ENCODE results near the gene PPP2R5C.
"Not testable (repeated sequence)": the region's sequence is repeated elsewhere in the genome, so short reads cannot be mapped to it uniquely, and the experiment has no call there.

Gene PPP2R5C

DNA sequence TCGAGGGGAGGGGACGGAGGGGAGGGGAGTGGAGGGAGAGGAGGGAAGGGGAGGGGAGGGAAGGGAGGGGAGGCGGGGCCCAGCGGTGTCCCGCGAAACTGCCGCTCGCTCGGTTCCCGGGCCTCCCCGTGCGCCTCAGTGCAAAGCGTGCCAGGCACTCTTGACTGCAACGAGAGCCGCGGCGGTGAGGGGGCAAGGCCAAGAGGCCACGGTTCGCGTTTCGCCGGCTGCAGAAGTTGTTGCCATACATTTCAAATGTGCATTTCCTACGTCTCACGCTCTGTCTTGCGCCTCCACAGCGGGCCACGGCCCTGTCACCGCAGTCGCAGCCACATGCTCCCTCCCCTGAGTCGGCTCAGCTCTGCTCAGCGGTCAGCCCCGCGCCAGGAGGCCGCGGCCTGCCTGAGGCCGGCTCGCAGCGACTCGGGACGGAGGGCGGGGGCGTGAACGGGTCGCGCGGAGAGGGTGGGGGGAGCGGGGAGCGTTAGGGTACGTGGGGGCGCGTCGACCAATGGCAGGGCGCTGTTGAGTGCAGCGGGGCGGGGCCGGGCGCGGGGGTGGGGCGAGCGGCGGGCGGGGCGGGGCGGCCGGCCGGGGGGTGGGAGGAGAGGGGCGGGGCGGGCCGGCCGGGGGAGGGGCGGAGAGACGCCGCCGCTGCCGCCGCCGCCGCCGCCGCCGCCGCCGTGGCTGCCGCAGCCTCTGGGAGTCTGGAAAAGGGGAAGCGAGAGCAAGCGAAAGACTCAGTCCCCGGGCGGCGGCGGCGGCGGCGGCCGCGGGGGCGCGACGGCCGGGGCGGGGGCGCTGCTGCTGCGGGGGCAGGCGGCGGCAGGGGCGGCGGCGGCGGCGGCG, at the start of gene PPP2R5C:
Gene PPP2R5C (plus strand): TSS at position 678 of the 849 bp plus-strand sequence. CDS start 185 bp downstream, outside the sequence.
- DNase-seq (ENCODE audit: low read depth): peak; percentile 70

DNA sequence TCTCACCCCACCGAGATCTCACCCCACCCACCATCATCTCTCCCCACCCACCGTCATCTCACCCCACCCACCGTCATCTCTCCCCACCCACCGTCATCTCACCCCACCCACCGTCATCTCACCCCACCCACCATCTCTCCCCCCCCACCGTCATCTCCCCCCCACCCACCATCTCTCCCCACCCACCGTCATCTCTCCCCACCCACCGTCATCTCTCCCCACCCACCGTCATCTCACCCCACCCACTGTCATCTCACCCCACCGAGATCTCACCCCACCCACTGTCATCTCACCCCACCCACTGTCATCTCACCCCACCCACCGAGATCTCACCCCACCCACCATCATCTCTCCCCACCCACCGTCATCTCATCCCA, 49.7 kb upstream of the PPP2R5C start:
- not testable (repeated sequence) for DNase-seq (ENCODE audit: low read depth)

DNA sequence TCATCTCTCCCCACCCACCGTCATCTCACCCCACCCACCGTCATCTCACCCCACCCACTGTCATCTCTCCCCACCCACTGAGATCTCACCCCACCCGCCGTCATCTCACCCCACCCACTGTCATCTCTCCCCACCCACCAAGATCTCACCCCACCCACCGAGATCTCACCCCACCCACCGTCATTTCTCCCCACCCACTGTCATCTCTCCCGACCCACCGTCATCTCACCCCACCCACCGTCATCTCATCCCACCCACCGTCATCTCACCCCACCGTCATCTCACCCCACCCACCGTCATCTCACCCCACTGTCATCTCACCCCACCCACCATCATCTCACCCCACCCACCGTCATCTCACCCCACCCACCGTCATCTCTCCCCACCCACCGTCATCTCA, 49.2 kb upstream of the PPP2R5C start:
- not testable (repeated sequence) for DNase-seq (ENCODE audit: low read depth)

DNA sequence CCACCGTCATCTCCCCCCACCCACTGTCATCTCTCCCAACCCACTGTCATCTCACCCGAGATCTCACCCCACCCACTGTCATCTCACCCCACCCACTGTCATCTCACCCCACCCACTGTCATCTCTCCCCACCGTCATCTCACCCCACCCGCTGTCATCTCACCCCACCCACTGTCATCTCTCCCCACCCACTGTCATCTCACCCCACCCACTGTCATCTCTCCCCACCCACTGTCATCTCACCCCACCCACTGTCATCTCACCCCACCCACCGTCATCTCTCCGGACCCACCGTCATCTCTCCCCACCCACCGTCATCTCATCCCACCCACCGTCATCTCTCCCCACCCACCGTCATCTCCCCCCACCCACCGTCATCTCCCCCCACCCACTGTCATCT, 48.4 kb upstream of the PPP2R5C start:
- not testable (repeated sequence) for DNase-seq (ENCODE audit: low read depth)

DNA sequence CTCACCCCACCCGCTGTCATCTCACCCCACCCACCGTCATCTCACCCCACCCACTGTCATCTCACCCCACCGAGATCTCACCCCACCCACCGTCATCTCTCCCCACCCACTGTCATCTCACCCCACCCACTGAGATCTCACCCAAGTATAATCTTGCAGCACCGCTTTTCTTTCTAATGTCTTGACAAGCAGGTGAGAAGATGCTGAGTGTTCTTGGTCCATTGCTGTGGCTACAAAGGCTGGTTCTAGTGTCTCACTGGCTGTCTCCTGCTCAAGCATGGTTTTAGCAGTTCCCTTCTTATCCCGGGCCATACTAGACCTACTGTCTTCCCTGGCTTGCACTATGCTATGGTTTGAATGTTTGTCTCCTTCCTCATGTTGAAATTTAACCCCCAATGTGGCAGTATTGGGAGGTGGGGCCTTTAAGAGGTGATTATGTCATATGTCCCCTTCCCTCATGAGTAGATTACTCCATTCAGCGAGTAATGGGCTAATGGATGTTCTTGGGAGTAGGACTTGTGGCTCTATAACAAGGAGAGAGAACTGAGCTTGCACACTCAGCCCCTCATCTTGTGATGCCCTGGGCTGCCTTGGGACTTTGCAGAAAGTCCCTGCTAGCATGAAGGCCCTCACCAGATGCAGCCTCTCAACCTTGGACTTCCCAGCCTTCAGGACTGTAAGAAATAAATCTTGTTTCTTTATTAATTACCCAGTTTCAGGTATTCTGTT, 47.7 kb upstream of the PPP2R5C start:
- no peak for DNase-seq (ENCODE audit: low read depth)

DNA sequence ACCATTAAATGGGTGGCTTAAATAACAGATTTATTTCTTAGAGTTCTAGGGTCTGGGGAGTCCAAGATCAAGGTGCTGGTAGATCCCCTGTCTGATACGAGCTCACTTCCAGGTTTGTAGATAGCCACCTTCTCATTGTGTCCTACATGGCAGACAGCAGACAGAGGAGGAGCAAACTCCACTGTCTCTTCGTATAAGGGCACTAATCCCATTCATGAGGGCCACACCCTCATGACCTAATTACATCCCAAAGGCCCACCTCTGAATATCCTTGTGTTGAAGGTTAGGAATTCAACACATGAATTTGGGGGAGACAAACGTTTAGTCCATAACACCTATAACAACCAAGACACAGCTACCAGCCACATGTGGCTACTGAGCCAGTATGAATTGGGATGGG, 47.1 kb upstream of the PPP2R5C start:
- no peak for DNase-seq (ENCODE audit: low read depth)

DNA sequence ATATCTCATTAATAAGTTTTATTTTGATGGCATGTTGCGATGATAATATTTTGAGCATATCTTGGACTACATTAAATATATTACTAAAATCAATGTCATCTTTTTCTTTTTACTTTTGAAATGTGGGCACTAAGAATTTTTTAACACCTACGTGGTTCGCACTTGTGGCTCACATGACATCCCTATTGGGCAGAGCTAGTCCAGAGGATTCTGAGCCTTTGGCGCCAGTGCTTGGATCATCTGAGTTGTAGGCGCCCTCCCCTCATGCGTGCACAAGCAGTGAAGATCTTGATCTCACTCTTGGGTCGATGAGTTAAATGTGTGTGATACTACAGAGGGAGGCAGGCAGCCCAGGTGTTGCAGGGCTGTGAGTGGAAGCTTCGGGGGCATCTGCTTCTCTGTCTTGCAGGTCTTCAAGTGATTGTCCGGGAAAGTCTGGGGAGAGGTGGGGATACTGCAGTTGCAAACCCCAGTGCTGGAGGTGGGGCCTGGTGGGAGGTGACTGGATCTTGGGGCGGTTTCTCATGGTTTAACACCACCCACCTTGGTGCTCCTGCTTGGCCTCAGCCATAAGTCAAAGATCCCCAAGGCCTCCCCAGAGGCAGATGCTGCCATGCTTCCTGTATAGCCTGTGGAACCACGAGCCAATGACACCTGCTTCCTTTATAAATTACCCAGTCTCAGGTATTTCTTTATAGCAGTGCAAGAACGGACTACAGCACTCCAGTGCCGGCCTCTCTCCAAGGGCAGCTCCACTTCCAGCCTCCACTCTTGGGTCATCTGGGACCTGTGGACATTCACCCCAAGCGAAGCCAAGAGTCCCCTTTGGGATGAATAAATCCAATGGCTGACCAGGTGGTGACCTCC, 46.1 kb upstream of the PPP2R5C start:
- no peak for DNase-seq (ENCODE audit: low read depth)

DNA sequence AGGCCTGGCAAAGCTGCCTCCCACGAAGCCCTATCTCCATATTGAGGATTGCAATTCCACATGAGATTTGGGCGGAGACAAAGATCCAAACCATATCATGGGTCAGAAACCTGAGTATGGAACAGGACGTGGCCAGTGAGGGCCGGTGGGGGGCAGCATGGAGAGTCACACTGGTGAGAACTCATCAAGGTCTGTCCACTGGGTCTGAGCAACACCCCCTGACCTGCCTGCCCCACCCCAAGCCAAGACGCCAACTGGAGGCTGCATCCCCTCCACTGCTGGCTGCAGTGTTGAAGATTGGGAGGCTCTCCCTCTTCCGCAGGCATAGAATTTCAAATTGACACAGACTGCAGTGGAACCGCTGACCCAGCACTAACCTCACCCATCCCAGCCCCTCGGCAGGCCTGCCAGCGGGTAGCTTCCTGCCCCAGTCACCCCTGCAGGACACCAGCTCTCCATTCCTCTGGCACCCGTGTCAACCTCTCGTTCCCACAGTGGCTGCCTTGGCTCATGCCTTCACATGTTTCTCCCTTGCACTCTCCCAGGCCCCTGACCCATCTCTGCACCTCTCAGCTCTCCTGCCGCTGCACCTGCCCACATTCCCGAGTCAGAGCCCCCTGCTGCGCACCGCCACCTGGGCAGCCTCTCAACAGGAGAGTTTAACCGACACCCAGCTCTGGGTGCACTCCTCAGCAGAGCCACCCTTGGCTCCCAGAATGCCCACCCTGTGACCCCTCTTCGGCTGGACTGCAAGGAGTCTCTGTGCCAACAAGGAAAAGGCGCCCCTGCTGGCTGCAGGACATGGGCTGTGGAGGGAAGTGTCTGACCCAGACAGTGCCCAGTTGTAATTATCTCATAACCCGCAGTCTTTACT, 45.2 kb upstream of the PPP2R5C start:
- DNase-seq (ENCODE audit: low read depth): no peak

DNA sequence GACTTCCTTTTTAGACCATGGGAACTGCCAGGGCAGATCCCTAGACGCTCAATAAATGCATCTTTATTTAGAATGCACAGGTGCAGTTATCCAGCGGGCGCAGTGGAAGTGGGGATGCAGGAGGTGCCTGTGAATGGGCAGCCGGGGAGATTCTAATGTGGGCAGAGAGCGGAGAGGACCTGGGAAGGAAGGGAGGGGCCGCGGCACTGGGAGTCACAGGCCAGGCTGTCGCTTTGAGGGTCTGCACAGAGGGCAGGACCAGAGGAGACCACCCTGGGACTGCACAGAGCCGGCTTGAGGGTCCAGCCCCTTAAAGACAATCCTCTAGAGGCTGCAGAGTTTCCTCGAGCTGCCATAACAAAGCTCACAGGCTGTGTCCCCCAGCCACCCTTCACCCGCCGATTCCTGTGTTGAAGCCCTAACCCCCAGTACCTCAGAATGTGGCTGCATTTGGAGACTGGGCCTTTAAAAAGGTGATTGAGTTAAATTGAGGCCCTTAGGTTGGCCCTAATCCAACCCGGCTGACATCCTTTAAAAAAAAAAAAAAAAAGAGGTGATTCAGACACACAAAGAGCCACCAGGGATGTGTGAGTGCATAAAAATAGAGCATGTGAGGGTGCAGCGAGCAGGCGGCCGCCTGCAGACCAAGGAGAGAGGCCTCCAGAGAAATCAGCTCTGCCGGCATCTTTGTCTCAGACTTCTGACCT, 44.4 kb upstream of the PPP2R5C start:
- no peak for DNase-seq (ENCODE audit: low read depth)

DNA sequence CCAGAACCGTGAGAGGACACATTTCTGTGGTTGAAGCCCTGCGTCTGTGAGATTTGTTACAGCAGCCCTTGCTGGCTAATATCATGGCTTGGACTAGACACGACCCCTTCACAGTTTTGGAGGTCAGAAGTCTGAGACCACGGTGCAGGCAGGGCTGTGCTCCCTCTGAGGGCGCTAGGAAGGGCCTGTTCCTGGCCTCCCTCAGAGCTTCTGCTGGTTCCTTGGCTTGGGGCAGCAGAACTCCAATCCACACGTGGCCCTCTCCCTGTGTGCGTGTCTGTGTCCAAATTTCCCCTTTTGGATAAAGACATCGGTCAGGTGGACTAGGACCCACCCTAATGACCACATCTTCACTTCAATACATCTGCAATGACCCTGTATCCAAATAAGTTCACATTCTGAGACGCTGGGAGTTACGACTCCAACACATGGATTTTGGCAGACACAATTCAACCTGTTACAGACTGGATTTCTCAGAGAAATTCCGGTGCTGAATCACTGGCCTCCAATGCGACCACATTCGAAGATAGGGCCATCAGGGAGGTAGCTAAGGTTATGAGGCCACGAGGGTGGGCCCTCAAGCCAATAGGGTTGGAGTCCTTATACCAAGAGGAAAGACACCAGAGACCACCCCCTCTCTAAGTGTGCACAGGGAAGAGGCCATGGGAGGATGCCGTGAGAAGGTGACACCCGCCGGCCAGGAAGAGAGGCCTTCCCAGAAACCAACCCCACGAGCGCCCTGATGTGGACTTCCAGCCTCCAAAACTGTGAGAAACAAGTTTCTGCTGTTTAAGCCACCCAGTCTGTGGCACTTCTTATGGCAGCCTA, 43.6 kb upstream of the PPP2R5C start:
- no peak for DNase-seq (ENCODE audit: low read depth)

DNA sequence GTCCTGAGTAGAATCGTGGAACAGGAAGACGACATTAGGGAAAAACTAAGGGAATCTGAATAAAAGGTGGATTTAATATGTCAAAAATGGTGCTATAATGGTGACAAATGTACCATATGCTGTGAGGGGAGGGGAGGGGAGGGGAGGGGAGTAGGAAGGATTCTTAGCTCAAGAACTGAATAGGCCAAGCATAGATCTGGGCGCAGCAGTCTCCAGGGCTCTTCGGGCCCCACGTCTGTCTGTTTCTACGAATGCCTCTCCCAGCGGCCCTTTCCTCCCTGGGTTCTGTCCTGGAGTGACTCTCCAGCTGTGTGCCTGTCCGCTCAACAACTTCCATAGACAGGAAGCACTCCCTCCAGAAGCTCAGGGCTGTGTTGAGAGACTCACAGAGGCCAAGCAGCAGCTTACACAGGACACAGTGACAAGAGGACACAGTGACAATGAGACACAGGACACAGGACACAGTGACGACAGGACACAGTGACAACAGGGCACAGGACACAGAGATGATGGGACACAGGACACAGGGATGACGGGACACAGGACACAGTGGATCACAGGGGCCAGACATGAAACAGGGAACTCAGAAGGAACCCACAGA, 42.4 kb upstream of the PPP2R5C start:
- no peak for DNase-seq (ENCODE audit: low read depth)

DNA sequence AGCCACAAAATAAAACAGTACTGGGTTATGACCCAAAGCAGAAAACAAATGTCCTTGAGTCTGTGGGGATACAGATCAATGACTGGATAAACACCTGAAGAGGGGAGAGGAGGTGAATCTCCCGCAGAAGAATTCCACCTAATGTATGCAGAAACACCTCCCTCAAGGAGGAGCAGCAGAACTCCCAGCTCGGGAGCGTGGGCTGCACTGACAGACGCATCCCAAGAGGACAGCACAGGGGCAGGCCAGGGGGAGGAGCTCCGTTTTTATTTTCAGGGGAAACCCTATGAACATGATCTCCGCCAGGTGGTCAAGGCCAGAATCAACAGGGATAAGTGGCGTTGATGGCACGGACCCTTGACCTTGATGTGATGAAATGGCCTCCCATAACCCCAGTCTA, 41.8 kb upstream of the PPP2R5C start:
- no peak for DNase-seq (ENCODE audit: low read depth)

DNA sequence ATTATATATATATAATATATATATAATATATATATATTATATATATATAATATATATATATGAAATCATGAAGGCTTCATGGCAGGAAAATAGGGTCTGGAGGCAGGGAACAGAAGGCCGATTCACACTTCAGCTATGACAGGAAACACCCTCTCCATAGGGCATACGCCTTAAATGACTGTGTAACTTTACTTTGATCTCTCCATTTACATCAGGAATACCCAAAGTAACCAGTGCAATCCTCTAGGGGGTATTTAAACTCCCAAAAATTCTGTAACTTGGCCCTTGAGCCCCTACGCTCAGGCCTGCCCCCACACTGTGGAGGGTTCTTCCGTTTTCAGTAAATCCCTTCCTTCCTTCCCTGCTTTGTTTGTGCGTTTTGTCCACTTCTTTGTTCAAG, 40.4 kb upstream of the PPP2R5C start:
- DNase-seq (ENCODE audit: low read depth): no peak

DNA sequence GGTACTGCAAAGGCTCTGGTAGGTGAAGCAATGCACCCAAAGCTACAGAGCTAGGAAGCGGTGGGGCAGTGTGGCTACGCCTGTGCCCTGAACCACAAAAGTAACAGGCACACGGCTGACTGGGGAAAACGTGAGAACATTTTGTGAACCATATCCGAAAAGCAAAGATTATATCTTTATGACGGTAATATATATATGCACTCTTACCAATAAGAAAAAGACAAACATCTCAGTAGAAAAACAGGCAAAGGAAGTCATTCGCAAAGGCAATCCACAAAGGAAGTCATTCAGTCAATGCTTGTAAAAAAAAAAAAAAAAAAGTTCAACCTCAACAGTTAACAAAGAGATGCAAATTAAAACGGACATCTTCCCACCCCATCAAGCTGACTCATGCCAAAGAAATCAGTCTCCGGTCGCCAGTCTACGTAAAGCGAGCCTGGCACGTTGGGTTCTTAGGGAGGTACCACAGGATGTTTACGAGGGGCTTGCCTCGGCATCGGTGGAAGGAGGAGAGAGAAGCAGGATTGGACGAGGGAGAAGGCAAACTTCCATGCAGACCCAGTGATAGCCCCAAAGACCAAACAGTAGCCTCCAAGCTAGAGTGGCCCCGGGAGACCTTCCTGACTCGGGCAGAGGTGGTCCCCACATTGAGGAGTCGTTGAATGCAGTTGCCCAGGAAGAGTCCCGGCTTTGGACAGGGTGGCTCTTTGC, 39.4 kb upstream of the PPP2R5C start:
- DNase-seq (ENCODE audit: low read depth): peak; percentile 47

DNA sequence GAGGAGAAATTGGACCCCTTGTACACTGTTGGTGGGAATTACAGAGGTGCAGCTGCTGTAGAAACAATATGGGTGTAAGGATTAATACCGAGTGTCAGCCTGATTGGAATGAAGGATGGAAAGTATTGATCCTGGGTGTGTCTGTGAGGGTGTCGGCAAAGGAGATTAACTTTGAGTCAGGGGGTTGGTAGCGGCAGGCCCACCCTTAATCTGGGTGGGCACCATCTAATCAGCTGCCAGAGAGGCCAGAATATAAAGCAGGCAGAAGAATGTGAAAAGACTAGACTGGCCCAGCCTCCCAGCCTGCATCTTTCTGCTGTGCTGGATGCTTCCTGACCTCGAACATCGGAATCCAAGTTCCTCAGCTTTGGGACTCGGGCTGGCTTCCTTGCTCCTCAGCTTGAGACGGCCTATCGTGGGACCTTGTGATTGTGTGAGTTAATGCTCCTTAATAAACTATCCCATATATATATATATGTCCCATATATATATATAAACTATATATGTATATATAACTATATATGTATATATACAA, 38.4 kb upstream of the PPP2R5C start:
- no peak for DNase-seq (ENCODE audit: low read depth)

DNA sequence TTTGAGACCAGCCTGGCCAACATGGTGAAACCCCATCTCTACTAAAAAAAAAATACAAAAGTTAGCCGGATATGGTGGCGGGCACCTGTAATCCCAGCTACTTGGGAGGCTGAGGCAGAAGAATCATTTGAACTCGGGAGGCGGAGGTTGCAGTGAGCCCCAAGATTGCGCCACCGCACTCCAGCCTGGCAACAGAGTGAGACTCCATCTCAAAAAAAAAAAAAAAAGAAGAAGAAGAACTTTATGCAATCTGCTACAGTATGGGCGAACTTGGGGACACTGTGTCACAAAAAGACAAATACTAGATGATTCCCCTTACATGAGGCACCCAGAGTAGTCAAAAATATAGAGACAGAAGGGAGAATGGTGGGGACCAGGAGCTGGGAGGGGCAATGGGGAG, 35.9 kb upstream of the PPP2R5C start:
- not testable (repeated sequence) for DNase-seq (ENCODE audit: low read depth)

DNA sequence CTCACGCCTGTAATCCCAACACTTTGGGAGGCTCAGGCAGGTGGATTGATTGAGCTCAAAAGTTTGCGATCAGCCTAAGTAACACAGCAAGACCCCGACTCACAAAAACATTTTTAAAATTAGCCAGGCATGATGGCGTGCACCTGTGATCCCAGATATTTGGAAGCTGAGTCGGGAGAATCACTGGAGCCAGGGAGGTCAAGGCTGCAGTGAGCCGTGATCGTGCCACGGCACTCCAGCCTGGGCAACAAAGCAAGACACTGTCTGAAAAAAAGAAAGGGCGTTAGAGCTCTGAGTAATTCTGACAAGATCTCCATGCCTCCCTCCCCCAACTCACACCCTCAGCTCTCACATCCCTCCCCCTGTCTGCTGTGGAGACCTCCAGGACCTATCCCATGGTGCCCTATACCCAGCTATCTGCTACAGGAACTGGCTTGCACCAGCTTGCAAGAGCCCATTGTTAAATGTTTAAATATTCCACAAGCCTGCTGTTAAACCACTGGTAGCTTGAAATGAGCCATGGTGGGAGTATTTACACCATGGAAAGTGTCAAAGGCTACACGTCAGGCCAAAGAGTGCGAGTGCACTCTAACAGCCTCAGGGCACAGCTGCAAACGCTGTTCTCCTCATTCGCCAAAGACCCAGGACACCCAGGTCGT, 35.1 kb upstream of the PPP2R5C start:
- no peak for DNase-seq (ENCODE audit: low read depth)

DNA sequence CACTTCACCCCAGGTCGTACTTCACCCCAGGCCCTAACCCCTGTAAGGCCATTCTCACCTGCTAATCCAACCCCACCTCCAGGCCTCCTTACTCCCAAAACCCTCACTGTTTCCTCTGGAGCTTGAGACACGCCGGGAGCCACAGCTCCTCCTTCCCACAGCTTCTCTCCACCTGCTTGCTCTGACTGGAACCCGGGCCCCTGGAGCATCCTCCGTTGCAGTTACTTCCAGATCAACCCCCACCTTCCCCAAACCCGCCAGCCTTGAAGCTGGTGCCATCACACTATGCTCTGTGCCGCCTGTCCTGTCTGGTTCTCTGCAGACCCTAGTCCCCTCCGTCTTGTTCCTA, 34.6 kb upstream of the PPP2R5C start:
- no peak for DNase-seq (ENCODE audit: low read depth)

All from stimulated activated CD8-positive, alpha-beta memory T cell treated with anti-CD3 and anti-CD28 coated beads, Interleukin-15, amount 100 ng/mL, for 1 hour (primary cell).